HCT116 (cell line): ENCODE measurements around the gene NGFR.

Experiments used
- CBX3 ChIP-seq: IDR thresholded peaks from 2 replicates; pipeline ENCODE4 v1.6.1; 2012; ENCODE audit warnings: low read depth
- CEBPB ChIP-seq: IDR thresholded peaks from 2 replicates; pipeline ENCODE4 v1.6.1; 2012; ENCODE audit warnings: low read depth
- CTCF ChIP-seq, 3 experiments: fragments of 200-600 bp in 1 of 3; sonication (generic) in 1 of 3; IDR thresholded peaks in 2 of 3; conservative IDR thresholded peaks in 1 of 3; 2 replicates each; pipeline ENCODE4 v1.5.1; 2012 to 2017; ENCODE audit warnings: low read depth in 2 of 3, low read length in 2 of 3, antibody characterized with exemption in 1 of 3, borderline replicate concordance in 1 of 3, control low read depth in 1 of 3, mild to moderate bottlenecking in 1 of 3, mixed read lengths in 1 of 3, mixed run types in 1 of 3, moderate library complexity in 1 of 3; ENCODE audit not compliant: insufficient read depth in 1 of 3
- EGR1 ChIP-seq: IDR thresholded peaks from 2 replicates; pipeline ENCODE4 v1.6.1; 2012; ENCODE audit warnings: low read depth
- EZH2 ChIP-seq: fragments of 200-600 bp; sonication (generic); IDR thresholded peaks from 2 replicates; pipeline ENCODE4 v1.6.1; 2017; ENCODE audit warnings: antibody characterized with exemption, mixed run types
- JUND ChIP-seq: IDR thresholded peaks from 2 replicates; pipeline ENCODE4 v1.6.1; 2012
- MAX ChIP-seq: IDR thresholded peaks from 2 replicates; pipeline ENCODE4 v1.6.1; 2012
- POLR2A ChIP-seq: IDR thresholded peaks from 2 replicates; pipeline ENCODE4 v1.7.0; 2011; ENCODE audit warnings: borderline replicate concordance; ENCODE audit not compliant: insufficient read depth, insufficient read length; ENCODE audit errors: extremely low read depth
- POLR2AphosphoS5 ChIP-seq: IDR thresholded peaks from 2 replicates; pipeline ENCODE4 v1.6.1; 2011; ENCODE audit warnings: mild to moderate bottlenecking, low read depth, low read length, moderate library complexity
- REST ChIP-seq: IDR thresholded peaks from 2 replicates; pipeline ENCODE4 v1.6.1; 2012; ENCODE audit warnings: low read depth
- SIN3A ChIP-seq: IDR thresholded peaks from 2 replicates; pipeline ENCODE4 v1.6.1; 2012; ENCODE audit warnings: low read depth
- SP1 ChIP-seq: IDR thresholded peaks from 2 replicates; pipeline ENCODE4 v1.6.1; 2012; ENCODE audit warnings: low read depth
- SRF ChIP-seq: IDR thresholded peaks from 2 replicates; pipeline ENCODE4 v1.6.1; 2012; ENCODE audit warnings: low read depth
- TCF7L2 ChIP-seq: IDR thresholded peaks from 2 replicates; pipeline ENCODE4 v1.7.0; 2011; ENCODE audit warnings: borderline replicate concordance, inconsistent platforms; ENCODE audit not compliant: insufficient read depth, insufficient read length; ENCODE audit errors: extremely low read depth

- TF ChIP-seq CTCF (IDR thresholded peaks at IDR 0.05 in 2 of 3, conservative IDR thresholded peaks at IDR 0.05 in 1 of 3; ENCODE audit: borderline replicate concordance in 1 of 3, insufficient read depth in 1 of 3, low read depth in 2 of 3, low read length in 2 of 3) (peak in 2 of 3 experiments; percentile 2 to 32; a peak in 2 of 6 replicates), EZH2 (no peak), POLR2A (no peak), MAX (no peak), POLR2AphosphoS5 (no peak), TCF7L2 (no peak), REST (no peak), SIN3A (no peak), CBX3 (no peak), SP1 (no peak), CEBPB (no peak), EGR1 (no peak), SRF (no peak), JUND (no peak)
These were observed 47.3 kb upstream of the NGFR start for GRCh38 chr17:49447628-49448302.
